Activated naive CD8-positive, alpha-beta T cell treated with anti-CD3 and anti-CD28 coated beads, Interleukin-2, amount 50 U/mL, for 16 hours (primary cell): ENCODE measurements around the gene LMO7.

Experiments used
- DNase-seq: peaks from one replicate; pipeline ENCODE4 v3.0.0-alpha.2; 2020; ENCODE audit warnings: low read depth, low spot score

The LMO7 gene

DNA sequence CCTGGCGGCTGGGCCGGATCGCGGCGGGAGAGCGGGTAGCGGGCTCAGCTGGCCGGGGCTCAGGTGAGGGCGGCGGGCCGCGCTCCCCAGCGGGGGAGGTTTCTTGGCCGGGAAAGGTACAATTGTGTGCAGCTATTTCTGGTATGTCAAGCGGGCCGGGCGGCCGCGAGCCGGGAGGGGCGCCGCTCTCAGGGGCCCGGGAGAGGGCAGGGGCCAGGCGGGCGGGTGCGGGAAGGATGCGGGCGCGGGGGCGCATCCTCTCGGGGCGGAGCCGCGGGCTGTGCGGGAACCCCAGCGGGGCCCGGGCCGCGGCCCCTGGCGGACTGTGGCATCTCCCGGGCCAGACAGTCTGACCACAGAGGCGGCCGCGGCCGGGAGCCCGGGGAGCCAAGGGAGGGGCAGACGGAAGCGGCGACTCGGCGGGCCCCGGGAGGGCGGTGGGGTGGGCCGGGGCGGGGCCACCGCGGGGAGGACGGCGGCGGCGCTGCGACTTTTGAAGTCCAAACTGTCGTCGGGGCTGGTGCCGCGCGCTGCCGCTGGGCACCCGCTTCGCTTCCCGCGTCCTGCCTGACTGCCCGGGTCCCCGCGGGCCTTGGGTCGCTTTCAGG is at the start of gene LMO7:
LMO7 (plus strand) TSS at position 503 of the 608 bp plus-strand sequence. CDS start 328 bp downstream, outside the sequence.
- peak; percentile 3 for DNase-seq

DNA sequence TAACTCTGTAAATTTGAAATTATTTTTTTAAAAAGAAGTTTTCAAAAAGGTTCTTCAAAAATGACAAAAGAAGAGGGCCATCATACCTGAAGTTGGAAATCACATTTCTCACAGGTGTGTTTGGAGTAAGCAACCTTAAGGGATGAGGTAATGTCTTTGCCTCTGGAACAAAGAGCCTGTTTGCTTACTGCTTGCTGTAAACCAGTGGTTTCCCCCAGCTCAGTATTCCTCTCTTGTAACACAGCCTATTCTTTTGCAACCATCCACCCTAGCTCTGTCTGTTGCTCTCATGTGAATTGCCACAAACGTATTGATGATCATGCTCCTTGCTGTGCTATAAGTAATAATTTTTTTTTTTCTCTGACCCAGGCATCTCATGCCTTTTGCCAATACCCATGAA is 48.5 kb upstream of the LMO7 start:
- no peak for DNase-seq

DNA sequence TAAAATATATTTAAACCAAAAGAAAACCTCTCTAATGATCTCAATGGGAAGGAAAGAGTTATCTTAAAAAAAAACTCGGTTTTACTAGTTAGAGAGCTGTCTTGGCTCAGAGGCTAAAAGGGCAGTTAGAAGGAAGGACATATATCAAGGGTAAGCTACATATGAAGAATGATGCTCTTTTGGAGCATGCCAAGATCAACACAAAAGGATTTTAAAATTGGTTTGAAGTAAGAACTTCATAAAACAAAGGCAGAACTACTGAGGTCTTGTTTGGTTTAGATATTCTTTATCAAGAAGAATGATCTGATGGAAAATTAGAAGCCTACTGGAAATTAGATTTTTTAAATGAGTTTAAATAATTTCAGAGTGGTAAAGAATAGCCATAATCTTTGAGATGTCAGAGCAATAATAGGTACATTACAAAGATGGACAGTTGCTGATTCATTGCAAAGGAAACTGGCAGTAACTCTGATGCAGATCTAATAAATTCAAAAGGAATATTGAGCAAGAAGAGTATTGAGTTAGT is 39.4 kb upstream of the LMO7 start:
- no peak for DNase-seq

DNA sequence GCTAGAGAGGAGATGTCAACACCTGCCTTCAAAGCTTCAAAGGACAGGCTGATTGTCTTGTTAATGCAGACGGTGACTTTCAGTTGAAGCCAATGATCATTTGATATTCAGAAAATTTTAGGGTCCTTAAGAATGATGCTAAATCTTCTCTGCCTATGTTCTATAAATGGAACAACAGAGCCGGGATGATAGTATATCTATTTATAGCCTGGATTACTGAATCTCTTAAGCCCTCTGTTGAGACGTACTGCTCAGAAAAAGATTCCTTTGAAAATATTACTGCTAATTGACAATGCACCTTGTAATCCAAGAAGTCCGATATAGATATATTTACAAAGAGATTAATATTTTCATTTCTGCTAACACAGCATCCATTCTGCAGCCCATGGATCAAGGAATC is 35.8 kb upstream of the LMO7 start:
- no peak for DNase-seq

DNA sequence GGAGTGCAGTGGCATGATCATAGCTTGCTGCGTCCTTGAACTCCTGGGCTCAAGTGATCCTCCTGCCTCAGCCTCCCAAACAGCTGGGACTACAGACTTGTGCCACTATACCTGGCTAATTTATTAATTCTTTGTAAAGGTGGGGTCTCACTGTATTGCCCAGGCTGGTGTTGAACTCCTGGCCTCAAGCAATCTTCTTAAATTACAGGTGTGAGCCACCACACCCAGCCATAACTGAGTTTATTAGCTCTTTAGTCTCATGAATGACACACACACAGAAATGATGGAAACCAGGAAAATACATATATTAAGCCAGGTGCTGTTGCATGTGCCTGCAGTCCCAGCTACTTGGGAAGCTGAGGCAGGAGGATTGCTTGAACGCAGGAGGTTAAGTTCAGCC is 33.1 kb upstream of the LMO7 start:
- DNase-seq: no peak

DNA sequence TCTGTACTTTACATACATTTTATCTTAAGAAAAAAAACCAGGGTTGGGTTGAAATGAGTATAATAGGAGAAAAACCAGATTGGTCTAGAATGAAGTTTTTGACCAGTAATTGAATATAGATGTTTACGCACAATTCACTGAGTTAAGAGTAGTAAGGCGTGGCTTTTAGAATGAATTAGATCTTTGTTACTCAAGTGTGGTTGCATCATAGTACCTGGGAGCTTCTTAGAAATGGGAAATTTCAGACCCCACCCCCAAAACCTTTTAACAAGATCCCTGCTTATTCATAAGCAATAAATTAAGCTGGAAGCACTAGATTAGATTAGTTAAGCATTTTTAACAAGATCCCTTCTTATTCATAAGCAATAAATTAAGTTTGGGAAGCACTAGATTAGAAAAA is 28.7 kb upstream of the LMO7 start:
- DNase-seq: no peak

DNA sequence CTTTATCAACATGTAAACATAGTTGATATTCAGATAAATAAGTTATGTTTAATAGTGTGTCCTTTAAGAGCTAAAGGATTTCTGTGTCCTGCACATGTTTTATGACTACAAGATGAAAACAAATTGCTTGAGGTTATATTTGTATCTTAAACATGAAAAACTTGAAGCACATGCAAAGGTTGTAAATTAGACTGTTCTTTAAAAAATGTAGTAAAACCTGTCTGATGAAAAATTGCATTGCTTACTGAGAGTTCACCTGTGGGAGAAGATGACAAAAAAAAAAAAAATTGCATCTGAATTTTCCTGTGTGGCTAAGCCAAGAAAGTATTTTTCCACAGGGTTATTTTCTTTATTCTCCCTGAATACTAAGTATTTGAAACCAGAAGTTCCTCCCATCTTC is 25.7 kb upstream of the LMO7 start:
- no peak for DNase-seq

DNA sequence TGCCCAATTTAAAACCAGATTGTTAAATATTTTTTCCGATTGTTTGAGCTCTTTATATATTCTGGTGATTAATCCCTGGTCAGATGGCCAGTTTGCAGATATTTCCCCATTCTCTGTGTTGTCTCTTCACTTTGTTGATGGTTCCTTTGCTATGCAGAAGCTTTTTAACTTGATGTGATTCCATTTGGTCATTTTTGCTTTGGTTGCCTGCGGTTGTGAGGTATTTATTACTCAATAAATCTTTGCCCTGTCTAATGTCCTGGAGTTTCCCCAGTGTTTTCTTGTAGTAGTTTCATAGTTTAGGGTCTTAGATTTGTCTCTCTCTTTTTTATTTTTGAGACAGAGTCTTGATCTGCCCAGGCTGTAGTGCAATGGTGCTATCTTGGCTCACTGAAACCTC is 23.8 kb upstream of the LMO7 start:
- DNase-seq: no peak

DNA sequence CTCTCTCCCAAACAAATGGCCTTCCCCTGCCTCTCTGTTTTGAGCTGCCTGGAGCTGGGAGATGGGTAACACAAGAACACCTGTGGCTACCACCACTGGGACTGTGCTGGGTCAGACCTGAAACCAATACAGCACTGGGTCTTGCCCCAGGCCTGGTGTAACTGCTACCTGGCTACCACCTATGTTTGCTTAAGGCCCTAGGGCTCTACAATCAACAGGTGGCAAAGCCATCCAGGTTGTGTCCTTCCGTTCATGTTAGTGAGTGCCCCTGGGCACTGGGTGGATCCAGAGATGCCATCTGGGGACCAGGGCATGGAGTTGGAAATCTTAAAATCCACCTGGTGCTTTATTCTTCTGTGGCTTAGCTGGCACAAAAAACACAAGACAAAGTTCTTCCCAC is 18.9 kb upstream of the LMO7 start:
- DNase-seq: no peak

DNA sequence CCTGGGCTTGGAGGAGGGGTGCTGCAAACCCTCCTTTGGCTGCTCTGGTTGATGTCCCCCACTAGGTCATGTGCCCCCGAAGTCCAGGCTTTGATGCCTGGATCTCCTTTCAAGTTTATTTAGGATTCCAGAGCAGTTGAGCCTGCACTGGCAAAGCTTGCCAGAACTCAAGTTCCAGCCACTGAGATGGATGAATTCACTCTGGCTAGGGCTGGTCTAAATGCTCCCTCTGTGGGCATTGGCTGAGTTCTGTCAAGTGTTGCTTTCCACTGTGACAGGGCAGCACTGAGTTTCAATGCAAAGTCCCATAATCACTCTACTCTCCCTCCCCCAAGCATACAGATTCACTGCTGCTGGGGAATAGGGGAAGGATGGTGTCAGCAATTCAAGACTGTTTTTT is 17.8 kb upstream of the LMO7 start:
- DNase-seq: no peak

DNA sequence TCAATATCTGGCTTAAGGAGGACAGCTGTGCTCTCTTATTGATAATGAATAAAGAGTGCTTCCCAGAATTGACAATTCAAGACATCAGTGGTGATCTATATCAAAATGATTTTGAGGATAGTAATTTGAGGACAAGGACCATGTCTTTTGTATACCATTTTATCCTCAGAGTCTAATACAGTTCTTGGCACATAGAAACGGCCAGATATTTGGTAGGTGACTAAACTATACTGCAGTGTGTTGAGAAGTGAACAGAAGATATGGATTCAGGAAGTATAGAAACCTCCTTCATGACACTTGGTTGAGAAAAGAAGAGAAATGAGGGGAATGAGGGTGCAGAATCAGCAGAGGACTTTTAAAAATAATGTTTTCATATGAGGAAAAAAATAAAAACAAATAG is 16.1 kb upstream of the LMO7 start:
- DNase-seq: no peak

DNA sequence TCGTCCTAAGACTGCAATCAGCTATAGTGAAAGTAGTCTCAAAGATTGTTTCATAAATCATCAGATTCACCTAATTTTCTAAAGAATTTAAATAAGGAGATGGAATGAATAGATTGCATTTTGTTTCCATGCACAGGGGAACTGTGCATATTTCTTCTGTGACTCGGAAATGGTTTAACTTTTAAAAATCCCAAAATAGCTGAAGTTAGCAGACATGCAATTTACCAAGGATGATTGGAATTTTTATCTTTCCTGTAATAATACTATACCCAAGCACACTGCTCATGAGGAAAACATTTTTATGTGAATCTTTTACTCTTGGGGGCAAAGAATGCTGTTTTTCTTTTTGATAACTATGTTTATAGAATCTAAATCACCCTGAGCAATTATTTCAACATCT is 15.0 kb upstream of the LMO7 start:
- no peak for DNase-seq

DNA sequence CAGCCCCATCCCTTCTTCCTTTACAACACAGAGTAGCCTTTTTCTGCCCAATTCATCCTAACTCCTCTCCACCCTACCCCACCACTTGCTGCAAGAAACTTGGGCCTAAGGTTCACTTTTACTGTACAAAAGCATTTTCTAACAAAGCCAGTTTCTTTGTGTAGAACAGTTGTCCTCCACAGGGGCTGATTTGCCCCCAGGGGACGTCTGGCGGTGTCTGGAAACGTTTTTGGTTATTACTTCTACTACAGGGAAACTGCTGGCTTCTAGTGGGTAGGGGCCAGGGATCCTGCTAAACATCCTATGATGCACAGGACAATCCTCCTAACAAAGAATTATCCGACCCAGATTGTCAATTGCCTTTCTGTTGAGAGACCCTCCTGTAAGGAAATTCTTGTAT is 7.3 kb upstream of the LMO7 start:
- DNase-seq: no peak

DNA sequence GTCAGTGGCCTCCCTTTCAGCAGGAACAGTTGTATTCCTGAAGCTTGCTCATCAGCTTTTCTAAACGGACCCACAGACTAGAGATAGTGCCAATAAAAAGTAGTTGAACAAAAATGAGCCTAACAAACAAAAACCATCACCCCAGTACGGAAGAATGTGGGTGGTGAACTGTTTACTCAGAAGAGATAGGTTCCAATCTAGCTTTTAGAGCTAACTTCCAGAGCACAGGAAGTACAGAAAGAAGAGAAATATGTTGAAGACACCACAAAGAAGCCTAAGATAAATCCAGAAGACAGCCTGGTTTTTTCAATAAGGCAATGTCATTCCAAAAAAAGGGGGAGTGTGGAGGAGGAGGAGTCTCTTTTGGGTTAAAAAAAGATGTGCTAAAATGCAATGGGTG is 2.8 kb upstream of the LMO7 start:
- no peak for DNase-seq

DNA sequence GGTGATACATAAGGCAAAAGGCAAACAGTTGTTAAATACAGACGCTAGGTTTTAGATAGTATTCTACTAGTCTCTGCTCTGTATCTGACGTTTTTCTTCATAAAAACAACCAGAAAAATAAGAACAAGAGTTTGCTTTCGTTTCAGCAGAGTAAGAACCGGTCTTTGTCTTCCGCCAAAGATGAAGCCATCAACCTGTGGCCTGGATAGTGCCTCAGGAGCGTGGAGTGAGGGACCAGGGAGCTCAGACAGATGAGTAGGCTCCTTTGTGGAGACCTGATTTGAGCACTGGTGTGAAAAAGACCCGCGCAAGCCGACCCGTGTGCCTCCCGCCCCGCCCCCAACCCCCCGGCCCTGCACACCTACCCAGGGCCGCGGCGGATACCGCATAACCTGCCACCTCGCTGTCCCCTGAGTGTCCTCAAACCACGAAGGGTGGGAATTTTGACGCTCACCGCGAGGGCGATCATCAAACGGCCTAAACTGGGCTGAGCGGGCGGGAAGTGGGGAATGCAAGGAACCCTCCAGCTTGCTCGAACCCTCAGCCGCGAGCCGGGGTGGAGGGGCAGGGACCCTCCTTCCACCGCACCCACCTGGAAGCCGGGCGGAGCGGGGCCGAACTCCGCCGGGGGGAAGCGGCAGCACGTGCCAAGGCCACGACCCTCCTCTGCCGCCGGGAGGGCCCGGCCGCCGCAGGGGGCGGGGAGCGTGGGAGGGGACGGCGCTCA is 866 bp upstream of the LMO7 start:
- DNase-seq: no peak

DNA sequence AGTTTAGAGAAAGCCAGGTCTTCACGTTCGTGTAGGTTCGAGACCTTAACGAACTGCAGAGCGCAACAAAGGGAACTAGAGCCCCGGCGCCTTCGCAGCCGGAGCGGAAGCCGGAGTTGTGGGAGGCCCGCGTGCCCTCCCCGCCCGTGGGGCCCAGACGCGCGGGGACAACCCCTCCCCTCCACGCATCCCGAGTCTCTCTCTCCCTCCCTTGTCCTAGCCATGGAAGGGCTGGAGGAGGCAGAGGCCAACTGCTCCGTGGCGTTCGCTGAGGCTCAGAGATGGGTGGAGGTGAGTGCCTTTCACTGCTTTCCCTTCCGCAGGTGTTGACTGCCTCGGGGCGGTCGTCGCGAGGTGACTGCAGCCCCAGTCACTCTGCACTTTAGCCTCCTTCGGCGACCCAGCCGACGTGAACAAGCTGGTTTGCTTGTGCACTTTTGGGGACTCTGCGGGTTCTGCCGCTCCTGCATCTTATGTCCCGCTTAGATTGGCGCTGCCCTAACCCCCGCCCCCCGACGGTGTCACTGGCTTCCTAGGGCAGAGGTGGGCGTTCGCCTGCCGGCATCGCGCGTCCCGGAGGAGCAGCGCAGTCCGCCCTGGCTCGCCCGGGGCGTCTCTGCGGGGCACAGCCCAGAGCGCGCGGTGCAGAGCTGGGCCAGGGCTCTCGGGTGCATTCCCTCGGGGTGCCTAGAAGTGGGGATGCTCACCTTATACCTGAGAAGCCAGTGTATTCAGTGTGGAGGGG is 478 bp downstream of the LMO7 start:
- peak; percentile 6 for DNase-seq

DNA sequence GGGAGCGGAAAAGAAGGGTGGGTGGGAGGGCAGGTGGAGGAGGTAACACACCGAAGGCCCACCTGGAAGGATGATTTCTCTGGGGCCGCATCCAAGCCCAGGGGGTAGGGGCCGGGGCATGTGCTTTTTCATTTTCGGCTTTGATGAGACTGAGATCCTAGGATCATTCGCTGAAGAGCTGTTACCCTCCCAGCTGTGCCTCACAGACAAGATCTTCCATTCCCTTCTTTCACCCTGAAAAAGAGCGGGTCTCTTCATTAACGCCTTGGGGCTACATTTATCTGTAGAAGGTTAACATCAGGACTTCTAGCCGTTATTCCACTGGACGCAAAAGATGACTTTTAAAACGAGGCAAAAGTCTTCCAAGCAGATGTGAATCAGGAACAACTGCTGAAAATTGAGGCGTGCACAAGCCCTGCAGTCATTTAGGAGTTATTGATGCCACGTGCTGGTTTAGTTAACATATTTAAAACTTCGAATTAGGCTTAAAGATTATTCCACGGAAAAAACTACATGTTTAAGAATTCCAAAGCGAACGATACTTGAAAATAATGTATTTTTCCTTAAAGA is 1.1 kb downstream of the LMO7 start:
- DNase-seq: no peak

DNA sequence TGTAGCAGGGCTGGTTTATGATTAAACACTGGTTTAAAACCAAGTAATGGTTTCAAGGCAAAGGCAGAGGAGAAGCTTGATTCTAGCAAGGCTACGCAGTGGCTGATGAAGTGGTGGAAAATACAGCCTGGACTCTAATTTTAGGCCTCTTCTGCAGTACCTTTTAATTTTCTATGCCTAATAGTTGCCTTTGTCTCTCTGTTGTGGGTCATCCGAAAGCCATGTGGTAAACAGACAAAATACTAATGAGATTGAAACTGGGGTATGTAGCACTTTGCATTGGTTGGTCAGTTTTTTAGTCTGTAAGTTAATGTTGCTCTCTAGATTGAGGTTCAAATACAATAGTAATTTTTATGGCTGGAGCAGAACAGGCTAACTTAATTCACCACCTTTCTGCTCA is 3.3 kb downstream of the LMO7 start:
- DNase-seq: no peak

DNA sequence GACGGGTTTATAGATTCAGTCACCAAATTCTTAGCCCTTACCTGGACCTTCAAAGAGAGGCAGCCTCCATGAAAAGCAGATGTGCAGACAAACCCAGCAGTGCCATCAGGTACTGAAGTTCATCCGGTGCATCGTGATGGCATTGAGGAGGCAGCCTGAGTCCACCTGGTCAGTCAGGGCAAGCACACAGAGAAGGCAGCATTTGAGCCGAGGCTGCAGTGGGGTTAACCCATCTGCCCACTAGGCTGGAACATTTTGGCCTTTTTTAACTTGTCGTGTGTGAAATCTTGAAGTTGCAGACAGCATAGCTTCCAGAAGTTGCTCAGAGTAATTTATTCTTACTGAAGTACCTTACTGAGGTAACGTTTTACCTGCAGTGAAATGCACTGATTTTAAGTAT is 4.9 kb downstream of the LMO7 start:
- no peak for DNase-seq

DNA sequence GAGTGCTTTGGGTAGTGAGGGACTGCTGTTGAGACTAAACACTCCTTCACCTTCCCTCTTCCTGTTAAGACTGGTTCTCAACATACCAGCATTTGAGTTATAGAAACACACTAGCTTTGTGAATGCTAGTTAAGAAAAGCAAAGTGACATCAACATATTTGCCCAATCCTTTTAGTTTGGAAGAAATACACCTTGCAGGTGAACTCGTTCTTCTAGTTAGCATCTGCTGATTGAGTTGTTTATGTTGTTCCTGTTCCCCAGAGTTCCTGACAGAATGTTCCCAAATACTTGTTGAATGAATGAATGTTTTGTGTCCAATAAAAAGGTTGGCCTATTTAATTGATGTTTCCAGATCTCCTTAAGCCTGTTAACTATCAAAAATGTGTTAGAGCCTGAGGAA is 7.1 kb downstream of the LMO7 start:
- no peak for DNase-seq

DNA sequence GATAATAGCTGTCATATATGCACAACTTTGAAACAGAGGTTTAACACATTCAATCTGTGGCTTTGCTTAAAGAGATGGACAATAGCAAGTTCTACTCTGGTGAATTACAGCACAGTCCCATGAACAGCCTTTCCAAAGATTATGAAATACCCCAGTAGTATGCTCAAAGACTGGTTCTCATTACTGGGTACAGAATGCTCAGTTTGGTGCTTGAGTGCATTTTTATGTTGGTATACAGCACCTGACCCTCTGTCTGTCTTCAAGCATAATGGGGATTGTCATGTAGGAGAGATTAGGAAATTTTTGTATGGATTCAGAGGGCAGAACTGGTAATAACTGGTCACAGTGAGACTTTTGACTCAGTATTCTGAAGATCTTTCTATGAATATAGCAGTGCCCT is 7.6 kb downstream of the LMO7 start:
- DNase-seq: no peak

DNA sequence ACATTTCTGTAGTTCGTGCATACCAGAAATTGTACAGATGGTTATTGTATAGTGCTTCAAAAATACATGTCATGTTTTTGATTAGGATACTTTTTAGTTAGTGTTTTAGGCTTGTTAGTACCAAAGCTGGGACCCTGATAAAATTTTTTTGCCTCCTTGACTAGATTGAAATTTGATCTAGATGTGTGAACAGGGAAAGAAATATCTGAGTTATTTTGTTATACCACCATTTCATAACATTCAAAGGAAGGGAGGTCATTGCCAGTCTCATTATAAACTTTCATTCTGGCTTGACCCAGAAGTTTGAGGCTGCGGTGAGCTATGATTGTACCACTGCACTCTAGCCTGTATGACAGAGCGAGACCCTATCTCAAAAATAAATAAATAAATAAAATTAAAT is 9.0 kb downstream of the LMO7 start:
- DNase-seq: no peak
